WI38 (cell line): ENCODE measurements around the gene SRCAP.
A peak's percentile ranks its signal among the peaks of the same experiment; 100 is the strongest.

Experiments used
- H3K4me3 ChIP-seq: 2 replicates; pipeline ENCODE4 v1.5.1; 2011; ENCODE audit warnings: low read depth, mild to moderate bottlenecking, control low read depth, low read length
- TF ChIP-seq, protein P1 (sequence below): IDR thresholded peaks from 2 replicates; pipeline ENCODE4 v1.5.1; 2012; ENCODE audit warnings: low read depth, mild to moderate bottlenecking, control low read depth, low read length

Gene SRCAP

DNA sequence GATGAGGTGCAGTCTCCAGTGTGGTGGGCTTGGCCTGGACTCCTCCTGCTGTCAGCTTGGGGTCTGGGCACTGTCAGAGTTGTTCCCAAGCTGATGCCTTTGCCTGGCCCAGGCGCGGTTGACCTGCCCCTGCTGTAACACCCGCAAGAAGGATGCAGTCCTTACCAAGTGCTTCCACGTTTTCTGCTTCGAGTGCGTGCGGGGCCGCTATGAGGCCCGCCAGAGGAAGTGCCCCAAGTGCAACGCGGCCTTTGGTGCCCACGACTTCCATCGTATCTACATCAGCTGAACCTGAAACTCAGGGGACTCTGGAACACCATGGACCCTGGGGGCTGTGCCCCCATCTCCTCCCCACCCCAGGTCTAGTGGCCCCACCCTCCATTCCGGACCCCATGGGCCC, 74.9 kb downstream of the SRCAP start:
- TF ChIP-seq, protein P1, sequence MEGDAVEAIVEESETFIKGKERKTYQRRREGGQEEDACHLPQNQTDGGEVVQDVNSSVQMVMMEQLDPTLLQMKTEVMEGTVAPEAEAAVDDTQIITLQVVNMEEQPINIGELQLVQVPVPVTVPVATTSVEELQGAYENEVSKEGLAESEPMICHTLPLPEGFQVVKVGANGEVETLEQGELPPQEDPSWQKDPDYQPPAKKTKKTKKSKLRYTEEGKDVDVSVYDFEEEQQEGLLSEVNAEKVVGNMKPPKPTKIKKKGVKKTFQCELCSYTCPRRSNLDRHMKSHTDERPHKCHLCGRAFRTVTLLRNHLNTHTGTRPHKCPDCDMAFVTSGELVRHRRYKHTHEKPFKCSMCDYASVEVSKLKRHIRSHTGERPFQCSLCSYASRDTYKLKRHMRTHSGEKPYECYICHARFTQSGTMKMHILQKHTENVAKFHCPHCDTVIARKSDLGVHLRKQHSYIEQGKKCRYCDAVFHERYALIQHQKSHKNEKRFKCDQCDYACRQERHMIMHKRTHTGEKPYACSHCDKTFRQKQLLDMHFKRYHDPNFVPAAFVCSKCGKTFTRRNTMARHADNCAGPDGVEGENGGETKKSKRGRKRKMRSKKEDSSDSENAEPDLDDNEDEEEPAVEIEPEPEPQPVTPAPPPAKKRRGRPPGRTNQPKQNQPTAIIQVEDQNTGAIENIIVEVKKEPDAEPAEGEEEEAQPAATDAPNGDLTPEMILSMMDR: no peak
- no peak overlapping the region for H3K4me3 ChIP-seq

DNA sequence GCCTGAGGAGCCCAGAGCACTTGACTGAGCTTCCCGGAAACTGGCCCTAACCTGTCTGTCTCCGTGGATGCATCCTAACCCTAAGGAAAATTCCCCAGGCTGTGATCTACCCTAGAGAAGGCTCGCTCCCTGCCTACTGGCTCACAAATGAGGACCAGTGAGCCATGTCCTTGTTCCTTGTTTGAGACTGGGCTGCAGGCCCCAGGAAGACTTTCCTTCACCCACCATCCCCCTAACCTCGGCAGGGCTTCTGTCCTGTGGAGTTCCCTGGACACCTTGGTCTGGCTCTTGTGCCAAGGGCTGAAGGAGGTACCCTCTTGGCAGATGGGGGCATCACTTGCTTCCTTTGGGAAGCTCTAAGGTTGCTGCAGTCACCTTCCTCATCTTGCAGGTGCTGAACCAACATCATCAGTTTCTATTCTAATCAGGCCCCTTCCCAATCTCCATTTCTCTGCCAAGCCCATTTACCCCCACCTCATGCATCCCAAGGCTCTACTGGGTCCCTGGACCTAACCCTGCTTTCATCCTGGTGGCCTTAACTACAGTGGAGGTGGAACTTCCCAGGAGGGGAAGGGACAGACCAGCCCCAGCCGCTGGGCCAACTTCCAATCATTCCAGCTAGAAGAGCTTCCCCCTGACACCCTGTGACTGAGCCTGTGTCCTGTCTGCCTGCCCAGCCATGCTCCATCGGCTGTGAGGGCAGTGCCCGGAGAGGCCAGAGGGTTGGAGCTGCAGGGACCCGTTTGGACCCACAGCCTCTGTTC, 75.6 kb downstream of the SRCAP start:
- TF ChIP-seq, protein P1: no peak
- peak overlapping the region; percentile 72 for H3K4me3 ChIP-seq

DNA sequence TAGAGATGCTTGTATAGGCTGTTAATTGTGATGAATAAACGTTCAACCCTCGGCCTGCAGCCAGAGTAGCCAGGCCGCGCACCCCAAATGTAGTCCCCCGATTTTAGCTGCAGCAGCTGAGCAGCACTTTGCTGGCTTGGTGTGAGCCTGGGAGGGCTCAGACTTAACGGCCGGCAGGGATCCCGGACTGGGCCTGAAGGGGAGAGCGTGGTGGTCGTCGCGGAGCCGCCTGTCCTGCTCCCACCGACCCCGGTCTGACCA, 76.1 kb downstream of the SRCAP start:
- peak overlapping the region; percentile 72 for H3K4me3 ChIP-seq
- TF ChIP-seq, protein P1: no peak

DNA sequence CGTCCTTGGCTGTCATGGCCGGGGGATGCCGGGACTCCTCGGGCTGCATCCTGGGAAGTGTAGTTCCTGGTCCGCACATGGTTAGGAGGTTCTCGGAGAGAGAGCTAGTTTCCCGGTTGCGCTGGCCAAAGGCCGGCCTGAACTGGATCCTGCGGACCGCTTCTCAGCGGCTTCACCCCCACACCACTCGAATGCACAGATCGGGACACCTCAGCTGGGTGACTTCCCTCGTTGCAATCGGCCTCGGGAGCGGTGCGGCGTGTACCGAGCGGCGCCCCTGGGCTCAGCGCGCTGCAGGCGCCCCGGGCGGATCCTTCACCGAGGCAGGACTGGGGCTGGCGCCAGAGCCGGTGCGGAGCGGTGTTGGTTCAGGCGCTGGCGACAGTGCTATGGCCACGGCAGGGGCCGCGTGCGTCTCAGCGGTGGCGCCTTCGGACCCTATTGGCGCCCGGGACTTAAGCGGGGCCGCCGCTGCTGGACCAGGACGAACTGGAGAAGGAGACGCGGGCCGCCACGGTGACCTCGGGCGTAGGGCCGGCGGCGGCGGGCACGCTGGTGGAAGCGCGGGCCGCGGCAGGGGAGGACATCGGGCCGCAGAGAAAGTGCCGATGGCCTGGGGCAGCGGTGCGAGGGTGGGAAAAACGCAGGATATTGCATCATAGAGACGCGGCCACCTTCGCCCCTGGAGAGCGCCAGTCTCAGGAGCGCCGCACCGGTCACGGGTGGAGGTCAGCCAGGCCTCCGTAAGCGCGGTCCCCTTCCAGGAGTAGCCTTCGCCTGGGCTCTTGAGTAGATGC, 76.6 kb downstream of the SRCAP start:
- TF ChIP-seq, protein P1: no peak
- H3K4me3 ChIP-seq: peak overlapping the region; percentile 72

DNA sequence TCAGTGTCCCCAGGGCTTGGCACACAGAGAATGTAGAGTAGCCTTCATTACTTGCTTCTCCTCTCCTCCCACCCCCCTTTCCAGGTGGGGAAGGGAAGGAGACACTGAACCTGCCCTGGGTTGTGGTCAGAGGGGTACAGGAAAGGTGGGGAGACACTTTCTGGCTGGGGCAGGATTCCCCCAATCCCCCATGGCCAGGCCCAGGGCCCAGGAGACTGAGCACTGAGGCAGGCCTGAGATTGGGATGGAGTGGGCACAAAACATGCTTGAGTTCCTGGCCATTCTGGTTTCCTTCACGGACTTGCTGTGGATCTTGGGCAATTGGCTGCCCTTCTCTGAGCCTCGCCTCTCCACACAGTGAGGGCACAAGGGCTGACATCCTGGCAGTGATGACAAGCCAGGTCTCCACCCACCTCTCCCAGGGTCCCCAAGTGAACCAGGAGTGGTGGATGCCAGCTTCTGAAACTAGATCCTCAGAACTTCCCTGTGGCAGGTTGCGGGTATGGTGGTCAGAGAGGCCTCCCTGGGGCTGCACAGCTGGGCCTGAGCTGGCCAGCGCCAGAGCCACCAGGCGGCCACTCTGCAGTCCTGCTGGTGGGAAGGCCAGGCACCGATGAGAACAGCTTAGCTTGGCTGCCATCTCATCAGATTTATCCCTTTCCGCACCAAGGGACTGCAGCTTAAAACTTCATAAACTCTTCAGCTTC, 78.8 kb downstream of the SRCAP start:
- TF ChIP-seq, protein P1: no peak
- H3K4me3 ChIP-seq: no peak overlapping the region

DNA sequence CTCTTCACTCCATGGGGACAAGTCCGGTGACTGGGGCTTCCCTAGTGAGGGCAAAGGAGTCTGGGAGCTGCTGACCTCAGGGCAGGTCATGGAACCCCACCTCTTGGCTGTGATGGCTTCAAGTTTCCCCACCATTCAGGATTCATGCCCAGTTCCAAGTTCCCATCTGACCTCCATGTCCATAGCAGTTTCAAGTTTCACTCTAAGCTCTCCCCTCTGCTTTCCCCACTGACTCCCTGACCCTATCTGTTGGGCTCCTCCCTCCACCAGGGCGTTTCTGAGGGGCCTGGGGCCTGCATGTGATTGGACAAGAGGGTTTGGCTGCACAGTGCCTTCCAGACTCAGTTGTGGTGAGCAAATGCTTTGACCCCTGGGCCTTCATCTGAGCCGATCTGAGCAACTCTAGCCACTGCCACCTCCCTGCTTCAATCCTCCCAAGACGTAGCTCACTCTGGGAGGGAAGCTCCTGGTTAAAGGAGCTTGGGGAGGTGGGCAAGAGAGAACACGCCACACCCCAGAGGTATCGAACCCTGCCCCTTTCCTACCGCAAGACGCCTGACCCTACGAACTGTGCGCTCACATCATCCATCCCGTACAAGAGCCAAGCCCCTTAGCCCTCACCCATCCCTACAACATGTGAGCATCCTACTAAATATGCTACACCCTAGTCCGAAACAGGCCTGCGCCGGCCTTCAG, 79.7 kb downstream of the SRCAP start:
- H3K4me3 ChIP-seq: no peak overlapping the region
- TF ChIP-seq, protein P1: no peak
